GM21390 (cell line): ENCODE measurements around the gene CDY2A.
"Not testable (repeated sequence)": the region's sequence is repeated elsewhere in the genome, so short reads cannot be mapped to it uniquely, and the experiment has no call there.

ENCODE experiments used
- ATAC-seq: cut with Tn5 transposase; IDR thresholded peaks from one replicate; pipeline ENCODE4 v1.9.1; 2021; ENCODE audit not compliant: unreplicated experiment

CDY2A gene, protein sequence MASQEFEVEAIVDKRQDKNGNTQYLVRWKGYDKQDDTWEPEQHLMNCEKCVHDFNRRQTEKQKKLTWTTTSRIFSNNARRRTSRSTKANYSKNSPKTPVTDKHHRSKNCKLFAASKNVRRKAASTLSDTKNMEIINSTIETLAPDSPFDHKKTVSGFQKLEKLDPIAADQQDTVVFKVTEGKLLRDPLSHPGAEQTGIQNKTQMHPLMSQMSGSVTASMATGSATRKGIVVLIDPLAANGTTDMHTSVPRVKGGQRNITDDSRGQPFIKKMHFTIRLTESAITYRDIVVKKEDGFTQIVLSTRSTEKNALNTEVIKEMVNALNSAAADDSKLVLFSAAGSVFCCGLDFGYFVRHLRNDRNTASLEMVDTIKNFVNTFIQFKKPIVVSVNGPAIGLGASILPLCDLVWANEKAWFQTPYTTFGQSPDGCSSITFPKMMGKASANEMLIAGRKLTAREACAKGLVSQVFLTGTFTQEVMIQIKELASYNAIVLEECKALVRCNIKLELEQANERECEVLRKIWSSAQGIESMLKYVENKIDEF

DNA sequence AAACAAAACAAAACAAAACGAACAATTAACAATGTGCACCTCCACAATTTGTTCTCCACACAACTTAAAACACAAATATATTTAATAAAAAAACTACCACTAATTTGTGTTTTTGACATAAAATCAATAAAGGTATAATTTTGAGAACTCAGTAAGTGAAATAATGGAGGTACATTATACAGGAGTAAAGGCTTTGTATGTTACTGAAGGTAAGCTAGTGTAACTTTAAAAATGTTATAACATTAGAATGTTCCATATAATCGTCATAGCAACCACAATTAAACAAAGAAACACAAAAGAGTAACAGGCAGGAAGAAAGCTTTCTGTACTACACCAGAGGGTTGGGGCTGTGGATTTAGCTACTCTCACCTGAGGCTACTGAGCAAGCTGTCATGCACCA lies at the start of gene CDY2A:
TSS of gene CDY2A (plus strand) at position 301 of the 400 bp plus-strand sequence. CDS start 328 bp downstream, outside the sequence.
- ATAC-seq: not testable (repeated sequence)

DNA sequence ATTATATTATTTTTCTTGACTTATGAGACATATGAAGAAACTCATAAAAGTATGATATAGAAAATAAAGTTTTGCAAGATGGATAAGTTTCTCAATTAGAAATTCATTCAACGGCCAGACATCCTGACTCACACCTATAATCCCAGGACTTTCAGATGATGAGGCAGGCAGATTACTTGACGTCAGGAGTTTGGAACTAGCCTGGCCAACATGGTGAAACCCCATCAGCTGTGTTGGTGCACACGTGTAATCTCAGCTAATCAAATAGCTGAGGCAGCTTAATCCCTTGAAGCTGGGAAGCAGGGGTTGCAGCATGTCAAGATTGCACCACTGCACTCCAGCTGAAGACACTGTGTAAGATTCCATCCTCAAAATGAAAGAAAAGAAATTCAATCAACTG lies 28.0 kb upstream of the CDY2A start:
- not testable (repeated sequence) for ATAC-seq

DNA sequence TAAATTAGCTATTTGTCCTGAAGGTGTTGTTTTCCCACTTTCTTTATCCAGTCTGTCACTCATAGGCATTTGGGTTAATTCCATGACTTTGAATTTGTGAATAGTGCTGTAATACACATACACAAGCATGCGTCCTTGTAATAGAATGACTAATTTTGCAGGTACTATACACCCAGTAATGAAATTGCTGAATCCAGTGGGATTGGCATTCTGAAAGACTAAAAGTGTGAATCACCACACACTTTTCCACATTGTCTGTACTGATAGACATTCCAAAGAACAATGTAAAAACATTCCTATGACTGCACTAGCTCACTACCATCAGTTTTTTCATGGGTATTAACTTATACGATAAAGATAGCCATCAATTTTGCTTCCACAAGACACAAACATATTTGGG lies 27.3 kb upstream of the CDY2A start:
- ATAC-seq: not testable (repeated sequence)

DNA sequence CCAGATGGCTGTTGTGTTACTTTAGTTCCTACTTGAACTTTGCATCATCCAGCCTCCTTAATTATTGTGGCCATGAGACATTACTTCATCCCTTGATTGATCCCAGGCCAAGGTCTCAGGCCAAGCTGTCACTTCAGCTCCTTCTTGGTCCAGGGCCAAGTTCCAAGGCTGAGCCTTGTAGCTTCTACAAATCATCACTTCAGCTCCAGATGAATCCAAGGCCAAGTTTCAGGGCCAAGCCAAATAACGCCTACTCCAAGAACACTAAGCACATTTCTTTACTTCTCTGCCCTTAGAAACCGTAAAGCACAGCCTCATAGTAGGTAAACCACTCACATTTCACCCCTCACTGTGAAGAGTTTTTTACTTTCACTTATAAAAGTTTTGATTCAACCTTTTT lies 1.7 kb upstream of the CDY2A start:
- ATAC-seq: not testable (repeated sequence)

DNA sequence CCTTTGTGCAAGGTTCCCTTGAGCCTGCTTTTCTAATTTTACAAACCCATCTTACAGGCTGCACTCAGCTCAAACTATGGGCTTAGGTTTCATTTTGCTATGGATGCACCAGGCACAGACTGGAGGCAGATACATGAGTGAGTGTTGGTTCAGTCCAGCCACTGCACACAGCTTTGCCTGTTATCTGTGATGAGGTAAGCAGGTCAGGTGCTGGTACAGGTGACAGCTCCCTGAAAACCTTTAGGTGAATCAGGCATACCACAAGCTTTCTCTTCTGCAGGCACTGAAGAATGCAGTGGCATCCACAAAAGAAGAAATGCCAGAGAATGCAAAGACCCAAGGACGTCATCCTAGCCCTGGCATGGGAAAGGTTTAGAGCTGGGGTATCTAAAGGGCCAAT lies 3.3 kb downstream of the CDY2A start:
- ATAC-seq: not testable (repeated sequence)

DNA sequence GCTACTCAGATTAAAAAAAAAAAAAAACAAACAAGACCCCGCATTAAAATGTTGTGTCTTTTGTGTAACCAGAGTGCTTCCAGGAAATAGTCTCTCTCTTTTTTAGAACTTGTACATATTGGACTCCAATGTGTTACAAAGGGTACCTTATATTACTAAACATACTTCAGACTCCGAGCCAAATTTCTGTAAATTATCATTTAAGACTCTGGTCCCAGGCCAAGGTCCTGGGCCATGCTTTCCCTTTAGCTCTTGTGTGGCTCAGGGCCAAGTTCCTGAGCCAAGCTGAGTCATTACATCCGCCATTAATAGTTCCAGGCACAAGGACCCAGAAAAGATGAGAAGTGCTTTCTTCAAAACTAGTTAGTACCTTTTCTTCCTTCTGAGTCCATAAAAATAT lies 4.6 kb downstream of the CDY2A start:
- not testable (repeated sequence) for ATAC-seq

DNA sequence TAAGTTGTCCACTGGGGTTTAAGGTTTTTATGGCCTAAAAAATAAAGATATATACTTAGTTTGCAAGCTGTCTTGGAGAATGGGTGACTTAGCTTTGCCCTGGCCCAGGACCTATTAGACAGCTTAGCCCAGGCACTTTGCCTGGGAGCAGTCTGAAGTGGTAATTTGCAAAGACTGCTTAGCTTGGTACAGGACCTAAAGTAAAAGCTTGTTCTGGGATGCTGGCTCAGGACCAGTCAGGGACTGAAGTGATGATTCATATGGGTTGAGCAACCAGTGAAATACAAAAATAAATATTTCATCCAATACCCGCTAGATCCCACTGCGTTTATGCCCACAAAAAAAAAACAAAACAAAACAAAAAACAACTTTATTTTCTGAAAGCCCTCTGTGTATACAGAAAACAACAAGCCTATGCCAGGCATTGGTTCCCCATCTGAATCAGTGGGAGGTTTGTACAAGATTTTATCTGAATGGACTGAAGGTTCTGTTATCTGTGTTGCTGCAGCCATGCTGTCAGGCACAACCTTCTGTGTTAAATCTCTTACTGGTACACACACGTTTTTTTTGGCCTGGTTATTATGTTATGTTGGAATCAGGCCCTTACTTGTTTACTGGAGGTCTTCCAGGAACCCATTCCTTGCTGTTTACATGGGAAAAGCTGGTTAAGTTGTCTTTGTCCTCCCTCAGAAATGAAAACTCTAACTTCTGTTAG lies 8.7 kb downstream of the CDY2A start:
- ATAC-seq: not testable (repeated sequence)

DNA sequence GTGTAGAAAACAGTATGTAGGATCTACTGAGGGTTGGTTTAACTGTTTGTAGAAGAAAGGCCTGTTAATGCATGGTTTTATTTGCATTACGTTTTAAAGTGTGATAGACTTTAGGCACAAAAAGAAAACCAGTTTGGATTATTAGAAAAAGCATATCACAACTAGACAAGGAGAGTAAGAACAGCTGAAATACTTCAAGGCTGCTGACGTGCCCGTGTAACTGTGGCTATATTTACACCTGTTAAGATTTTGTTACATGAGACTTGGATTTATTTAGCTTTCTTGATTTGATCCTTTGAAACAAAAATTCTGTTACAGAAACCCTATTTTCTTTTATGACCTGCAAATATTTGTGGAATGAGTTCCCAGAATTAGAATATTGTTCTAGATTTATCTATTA lies 9.3 kb downstream of the CDY2A start:
- not testable (repeated sequence) for ATAC-seq

DNA sequence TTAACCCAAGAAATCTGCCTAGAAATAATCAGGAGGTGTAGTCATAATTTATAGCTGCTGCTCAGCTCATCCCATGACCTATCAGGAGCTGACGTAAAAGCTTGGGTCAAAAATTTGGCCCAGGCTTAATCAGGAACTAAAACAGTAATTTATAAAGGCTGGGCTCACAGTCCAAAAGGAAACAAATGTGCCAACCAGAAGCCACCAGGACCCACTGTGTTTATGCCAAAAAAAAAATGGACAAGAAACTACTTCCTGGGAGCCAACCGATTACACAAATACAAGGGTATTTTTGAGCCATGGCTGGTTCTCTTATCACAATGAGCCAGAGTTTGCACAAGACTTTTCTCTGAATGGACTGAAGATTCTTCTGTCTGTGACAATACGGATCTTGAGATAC lies 19.4 kb downstream of the CDY2A start:
- not testable (repeated sequence) for ATAC-seq

DNA sequence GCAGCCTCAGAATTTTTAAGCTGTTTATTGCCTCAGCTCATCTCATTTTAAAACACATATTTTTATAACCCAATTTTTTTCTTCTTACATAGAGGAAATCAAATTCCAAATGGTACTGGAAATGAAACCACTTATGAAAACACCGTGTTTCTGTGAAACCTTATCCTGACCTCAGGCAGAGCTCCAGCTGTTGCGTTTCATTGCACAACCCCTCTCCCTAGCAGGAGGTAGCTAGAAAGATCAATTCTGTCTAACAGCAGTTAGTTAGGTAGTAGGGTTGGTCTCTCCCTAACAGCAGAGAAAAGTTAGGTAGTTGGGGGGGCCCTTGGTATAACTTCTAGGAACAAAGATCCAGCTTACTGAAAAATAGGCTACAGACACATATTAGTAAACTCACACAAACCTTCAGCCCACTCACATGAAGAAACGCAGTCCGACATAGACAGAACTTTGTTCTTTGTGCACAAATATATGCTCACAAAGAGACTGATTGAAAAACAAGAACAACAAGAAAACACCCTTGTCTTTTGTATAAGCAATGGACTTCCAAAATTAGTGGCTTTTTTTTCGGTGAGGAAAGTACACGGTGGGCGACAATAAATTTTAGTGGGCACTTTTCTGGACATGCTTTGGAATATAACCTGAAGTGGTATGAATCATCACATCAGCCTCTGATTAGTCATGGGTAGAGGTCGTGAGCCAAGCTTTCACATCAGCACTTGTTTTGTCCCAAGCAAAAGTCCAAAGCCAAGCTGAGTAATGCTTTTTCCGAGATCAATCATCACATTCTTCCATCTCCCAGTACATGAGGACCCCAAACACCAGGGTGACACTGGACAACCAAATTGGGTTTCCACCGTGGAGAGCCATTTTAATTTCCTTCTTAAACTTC lies 22.8 kb downstream of the CDY2A start:
- not testable (repeated sequence) for ATAC-seq

DNA sequence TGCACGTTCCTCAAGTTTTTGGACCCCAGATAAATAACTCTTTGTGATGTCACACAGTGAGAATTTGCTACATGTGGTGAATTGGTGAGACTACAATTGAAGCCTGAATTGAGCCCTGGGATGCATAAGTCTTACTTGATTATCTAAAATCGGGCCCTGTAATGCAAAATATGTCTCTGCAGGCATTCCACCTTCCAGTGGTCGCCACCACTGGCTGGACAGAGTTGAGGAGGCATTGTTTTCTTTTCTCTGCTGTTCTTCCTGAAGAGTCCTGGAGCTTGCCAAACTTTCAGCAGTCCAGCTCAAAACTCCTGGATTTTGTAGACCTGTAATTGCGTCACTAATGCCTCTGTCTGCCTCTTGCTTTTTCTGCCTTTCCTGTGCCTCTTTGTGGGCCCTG lies 23.5 kb downstream of the CDY2A start:
- not testable (repeated sequence) for ATAC-seq

DNA sequence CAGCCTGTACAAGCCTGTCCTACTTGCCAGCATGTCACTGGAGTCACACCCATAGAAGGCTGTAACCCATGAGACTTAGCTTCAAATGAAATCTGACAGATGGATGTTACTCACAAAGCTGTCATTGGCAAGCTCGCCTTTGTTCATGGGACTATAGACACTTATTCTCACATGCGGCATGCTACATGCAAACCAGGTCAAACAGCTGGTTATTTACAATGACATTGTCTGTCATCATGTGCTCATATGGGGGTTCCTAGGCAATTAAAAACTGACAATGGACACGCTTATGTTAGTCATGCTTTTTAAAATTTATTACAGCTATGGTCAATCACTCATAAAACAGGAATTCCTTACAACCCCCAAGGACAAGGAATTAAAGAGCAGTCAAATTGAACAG lies 30.9 kb downstream of the CDY2A start:
- not testable (repeated sequence) for ATAC-seq

DNA sequence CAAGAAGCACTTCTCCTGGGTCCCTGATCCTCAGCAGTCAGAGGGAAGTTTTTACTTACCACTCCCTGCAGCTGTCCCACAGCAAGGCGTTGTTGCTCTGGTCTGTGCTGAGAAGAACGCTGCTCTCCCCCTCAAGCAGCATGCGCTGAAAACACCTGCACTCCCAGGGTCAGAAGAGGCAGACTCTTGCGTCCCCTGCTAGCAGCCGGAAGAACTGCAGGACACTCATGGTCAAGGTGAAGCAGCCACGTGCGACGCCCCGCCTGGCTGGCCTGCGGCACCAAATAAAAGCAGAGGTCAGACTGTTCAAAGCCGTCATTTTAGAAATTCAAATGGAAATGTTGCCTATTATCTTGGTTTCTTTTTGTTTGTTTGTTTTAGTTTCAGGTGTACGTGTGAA lies 47.9 kb downstream of the CDY2A start:
- not testable (repeated sequence) for ATAC-seq
